IMR-90 (cell line): ENCODE results near the gene SAMD8. TPM values are rescaled to one million over a fixed set of nuclear protein-coding genes. Genes with fewer than 3 reads are reported as not detected.

ENCODE experiments used
- ATAC-seq: fragments of 200-7000 bp; cut with Tn5 transposase; 2 replicates; pipeline ENCODE4 v1.9.1; 2020; ENCODE audit warnings: low read depth, mild to moderate bottlenecking, moderate library complexity
- BruUV-seq: library from RNA; stranded (reverse); fragments of 400-500 nt; replicated peaks from 2 replicates; lab custom pipeline; 2021; lab: Mats Ljungman, UMichigan
- CTCF ChIA-PET: fragments of 300-600 bp; formaldehyde crosslinking; extraction: SDS; loops from one replicate; lab custom pipeline; 2021; ENCODE audit warnings: antibody characterized with exemption; lab: Yijun Ruan, JAX
- POLR2A ChIA-PET: fragments of 300-600 bp; sonication (Branson Sonifier 250); formaldehyde crosslinking; loops from one replicate; lab custom pipeline; 2022; ENCODE audit warnings: antibody characterized with exemption; ENCODE audit not compliant: unreplicated experiment; lab: Charles Lee
- DNase-seq: peaks from one replicate; pipeline ENCODE4 v3.0.0; 2013
- H2AFZ ChIP-seq: replicated peaks from 2 replicates; pipeline ENCODE3; 2013; ENCODE audit warnings: low read length, mild to moderate bottlenecking; ENCODE audit not compliant: poor library complexity
- H2AK5ac ChIP-seq: 2 replicates; pipeline ENCODE4 v1.6.1; 2013; ENCODE audit warnings: low read depth, low read length, inconsistent platforms
- H2AK9ac ChIP-seq: replicated peaks from 2 replicates; pipeline ENCODE3; 2013; ENCODE audit warnings: mild to moderate bottlenecking, low read depth, low read length, moderate library complexity; ENCODE audit not compliant: poor library complexity
- H2BK120ac ChIP-seq: 2 replicates; pipeline ENCODE4 v1.6.1; 2013; ENCODE audit warnings: low read depth, low read length, inconsistent platforms
- H2BK15ac ChIP-seq: 3 replicates; pipeline ENCODE4 v1.6.1; 2013; ENCODE audit warnings: low read depth, low read length, inconsistent platforms
- H2BK20ac ChIP-seq: 2 replicates; pipeline ENCODE4 v1.6.1; 2013; ENCODE audit warnings: low read depth, mild to moderate bottlenecking, inconsistent platforms, low read length, moderate library complexity
- H2BK5ac ChIP-seq: 2 replicates; pipeline ENCODE4 v1.6.1; 2013; ENCODE audit warnings: mild to moderate bottlenecking, low read depth, low read length, inconsistent platforms; ENCODE audit not compliant: poor library complexity, severe bottlenecking
- H3K14ac ChIP-seq: replicated peaks from 2 replicates; pipeline ENCODE4 v1.6.1; 2013; ENCODE audit warnings: low read depth, low read length, inconsistent platforms
- H3K18ac ChIP-seq: 2 replicates; pipeline ENCODE4 v1.6.1; 2013; ENCODE audit warnings: low read depth, low read length, control low read depth
- H3K23ac ChIP-seq: 2 replicates; pipeline ENCODE4 v1.6.1; 2013; ENCODE audit warnings: low read depth, low read length, inconsistent platforms
- H3K27ac ChIP-seq: 2 replicates; pipeline ENCODE4 v1.5.1; 2013; ENCODE audit warnings: mild to moderate bottlenecking, control low read depth, low read length; ENCODE audit not compliant: insufficient read depth
- H3K27me3 ChIP-seq: 2 replicates; pipeline ENCODE4 v1.6.1; 2013; ENCODE audit warnings: low read length; ENCODE audit not compliant: control insufficient read depth, insufficient read depth
- H3K36me3 ChIP-seq: 2 replicates; pipeline ENCODE4 v1.6.1; 2013; ENCODE audit warnings: low read length, mixed read lengths; ENCODE audit not compliant: control insufficient read depth, insufficient read depth
- H3K4ac ChIP-seq: 2 replicates; pipeline ENCODE4 v1.6.1; 2013; ENCODE audit warnings: low read depth, low read length, inconsistent platforms
- H3K4me1 ChIP-seq: 2 replicates; pipeline ENCODE4 v1.6.1; 2013; ENCODE audit warnings: low read length, mixed read lengths; ENCODE audit not compliant: control insufficient read depth, insufficient read depth
- H3K4me2 ChIP-seq: 2 replicates; pipeline ENCODE4 v1.6.1; 2013; ENCODE audit warnings: low read depth, mild to moderate bottlenecking, control low read depth, low read length, moderate library complexity
- H3K4me3 ChIP-seq: 2 replicates; pipeline ENCODE4 v1.5.1; 2013; ENCODE audit warnings: low read depth, mild to moderate bottlenecking, control low read depth, low read length, moderate library complexity; ENCODE audit not compliant: insufficient read depth
- H3K56ac ChIP-seq: 2 replicates; pipeline ENCODE4 v1.6.1; 2013; ENCODE audit warnings: low read length, inconsistent platforms; ENCODE audit not compliant: insufficient read depth; ENCODE audit errors: extremely low read depth
- H3K79me1 ChIP-seq, 2 experiments: 2 replicates each; pipeline ENCODE4 v1.6.1; 2013; ENCODE audit warnings: low read length in 2 of 2, inconsistent platforms in 1 of 2, low read depth in 1 of 2
- H3K9ac ChIP-seq: 2 replicates; pipeline ENCODE4 v1.6.1; 2013; ENCODE audit warnings: low read depth, low read length, control low read depth
- H3K9me1 ChIP-seq: 2 replicates; pipeline ENCODE4 v1.6.1; 2013; ENCODE audit warnings: low read length, inconsistent platforms; ENCODE audit not compliant: insufficient read depth
- H3K9me3 ChIP-seq: 2 replicates; pipeline ENCODE4 v1.6.1; 2013; ENCODE audit warnings: low read length; ENCODE audit not compliant: control insufficient read depth, insufficient read depth
- H4K20me1 ChIP-seq: 2 replicates; pipeline ENCODE4 v1.6.1; 2013; ENCODE audit warnings: low read length, inconsistent platforms; ENCODE audit not compliant: insufficient read depth
- H4K5ac ChIP-seq: 2 replicates; pipeline ENCODE4 v1.6.1; 2013; ENCODE audit warnings: mild to moderate bottlenecking, low read depth, low read length, control low read depth
- H4K8ac ChIP-seq, 2 experiments: 2 replicates each; pipeline ENCODE4 v1.6.1; 2013; ENCODE audit warnings: low read depth in 2 of 2, low read length in 2 of 2, control low read depth in 1 of 2, inconsistent platforms in 1 of 2
- H4K91ac ChIP-seq: 2 replicates; pipeline ENCODE4 v1.6.1; 2013; ENCODE audit warnings: low read depth, low read length, inconsistent platforms; ENCODE audit not compliant: insufficient read depth
- BHLHE40 ChIP-seq: fragments of 150-350 bp; IDR thresholded peaks from 2 replicates; pipeline ENCODE4 v1.6.1; 2016; ENCODE audit warnings: mild to moderate bottlenecking, low read depth, low read length
- CHD1 ChIP-seq: IDR thresholded peaks from 2 replicates; pipeline ENCODE4 v1.6.1; 2012; ENCODE audit warnings: low read depth, low read length, improper control_type of control experiment
- MAFK ChIP-seq: IDR thresholded peaks from 2 replicates; pipeline ENCODE4 v1.6.1; 2012; ENCODE audit warnings: low read depth, low read length, improper control_type of control experiment
- NFE2L2 ChIP-seq: fragments of 150-350 bp; IDR thresholded peaks from 2 replicates; pipeline ENCODE4 v1.6.1; 2016; ENCODE audit warnings: low read depth, mild to moderate bottlenecking, low read length
- WGBS, 2 experiments: methylation state at CpG; one replicate each; pipeline versions ENCODE4 v1.1.5 to v1.1.7; 2013; ENCODE audit warnings: missing lambda C conversion rate in 2 of 2; ENCODE audit not compliant: insufficient read length in 1 of 2; ENCODE audit errors: extremely low coverage in 2 of 2; 5-methylcytosine and 5-hydroxymethylcytosine counted together
- dilution Hi-C: fragments of 300-500 bp; cut with HindIII; formaldehyde crosslinking; loops from one replicate; pipeline ENCODE4 v1.14.3; 2018; ENCODE audit warnings: low sequenced_read_pairs; ENCODE audit not compliant: unreplicated experiment
- in situ Hi-C: fragments of 300-500 bp; cut with MboI; formaldehyde crosslinking; loops from 3 replicates; pipeline ENCODE4 v1.14.3; 2019; ENCODE audit warnings: low sequenced_read_pairs, inconsistent platforms, mixed read lengths
- intact Hi-C: fragments of 100-400 bp; cut with micrococcal nuclease; formaldehyde crosslinking; loops from 2 replicates; pipeline ENCODE4 v1.10.0; 2022
- polyA plus RNA-seq, 3 experiments: library from polyadenylated mRNA; depleted of rRNA; stranded (reverse); fragments of >200 nt; gene quantifications; 2 replicates each; pipeline ENCODE4 v1.2.3, GENCODE V29; 2012; ENCODE audit warnings: low replicate concordance in 1 of 3
- total RNA-seq: library from RNA; depleted of rRNA; stranded (reverse); fragments of >200 nt; gene quantifications from 2 replicates; pipeline ENCODE4 v1.2.3, GENCODE V29; 2012
- TF ChIP-seq, protein P1 (sequence below): conservative IDR thresholded peaks from 2 replicates; pipeline ENCODE4 v1.5.1; 2012; ENCODE audit warnings: mild to moderate bottlenecking, low read depth, low read length, improper control_type of control experiment

SAMD8 gene
- total and polyA plus RNA-seq, 2 of the 4 experiments (the other 2 are of a cell fraction): 10.1 to 28.7 TPM

DNA sequence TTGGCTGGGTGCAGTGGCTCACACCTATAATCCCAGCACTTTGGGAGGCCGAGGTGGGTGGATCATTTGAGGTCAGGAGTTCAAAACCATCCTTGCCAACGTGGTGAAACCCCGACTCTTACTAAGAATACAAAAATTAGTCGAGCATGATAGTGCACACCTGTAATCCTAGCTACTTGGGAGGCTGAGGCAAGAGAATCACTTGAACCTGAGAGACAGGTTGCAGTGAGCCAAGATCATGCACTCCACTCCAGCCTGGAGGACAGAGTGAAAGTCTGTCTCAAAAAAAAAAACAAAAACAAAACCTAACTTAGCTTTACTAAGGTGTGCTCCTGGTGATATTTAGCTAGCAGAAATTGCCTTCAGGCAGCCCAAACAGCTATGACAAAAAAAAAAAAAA is 74.9 kb downstream of the SAMD8 start:
- Histone ChIP-seq H3K4ac (no peak overlapping the region), H3K27me3 (no peaks in the 10 kb centered on the region), H4K20me1 (no peaks in the 10 kb centered on the region), H2BK15ac (no peak overlapping the region), H2AK5ac (no peak overlapping the region), H2AK9ac (no peak overlapping the region), H3K9ac (no peak overlapping the region), H3K14ac (peak overlapping the region; percentile 8; the same call in 1 of the 2 replicates), H3K4me3 (no peak overlapping the region), H3K56ac (no peak overlapping the region), H4K91ac (no peak overlapping the region; the same call in 1 of the 2 replicates), H4K8ac (no peak overlapping the region), H3K4me1 (peaks cover 15% of the 10 kb centered on the region), H3K9me1 (peaks cover 9% of the 10 kb centered on the region), H3K9me3 (no peaks in the 10 kb centered on the region), H3K18ac (peak overlapping the region; percentile 13; the same call in 1 of the 2 replicates), H4K5ac (no peak overlapping the region), H3K23ac (no peak overlapping the region), H3K79me1 (peaks cover 8 to 27% of the 10 kb centered on the region in 2 experiments), H3K4me2 (no peak overlapping the region), H3K27ac (no peak overlapping the region), H2AFZ (no peak overlapping the region), H2BK120ac (0 out of 2 replicates have a peak overlapping the region, but pooled peaks have one; percentile 6), H2BK20ac (no peak overlapping the region), H2BK5ac (peak overlapping the region; percentile 4), H3K36me3 (0 out of 2 replicates have a peak, but pooled peaks cover 1% of the 10 kb centered on the region)
- CTCF ChIA-PET: interaction anchor here (1.0 to 1.2 kb wide), 2 partner anchors 13 to 44 kb away, joined by 4 read pairs; no protein-coding TSS in a partner anchor
- ATAC-seq (no peak), DNase-seq (no peak)
- in situ Hi-C loops: loop anchor here (5.0 kb wide), 1 partner anchor 41 kb away; no protein-coding TSS in a partner anchor
- TF ChIP-seq CHD1: no peak
- TF ChIP-seq NFE2L2: no peak
- TF ChIP-seq MAFK: no peak
- TF ChIP-seq, protein P1, sequence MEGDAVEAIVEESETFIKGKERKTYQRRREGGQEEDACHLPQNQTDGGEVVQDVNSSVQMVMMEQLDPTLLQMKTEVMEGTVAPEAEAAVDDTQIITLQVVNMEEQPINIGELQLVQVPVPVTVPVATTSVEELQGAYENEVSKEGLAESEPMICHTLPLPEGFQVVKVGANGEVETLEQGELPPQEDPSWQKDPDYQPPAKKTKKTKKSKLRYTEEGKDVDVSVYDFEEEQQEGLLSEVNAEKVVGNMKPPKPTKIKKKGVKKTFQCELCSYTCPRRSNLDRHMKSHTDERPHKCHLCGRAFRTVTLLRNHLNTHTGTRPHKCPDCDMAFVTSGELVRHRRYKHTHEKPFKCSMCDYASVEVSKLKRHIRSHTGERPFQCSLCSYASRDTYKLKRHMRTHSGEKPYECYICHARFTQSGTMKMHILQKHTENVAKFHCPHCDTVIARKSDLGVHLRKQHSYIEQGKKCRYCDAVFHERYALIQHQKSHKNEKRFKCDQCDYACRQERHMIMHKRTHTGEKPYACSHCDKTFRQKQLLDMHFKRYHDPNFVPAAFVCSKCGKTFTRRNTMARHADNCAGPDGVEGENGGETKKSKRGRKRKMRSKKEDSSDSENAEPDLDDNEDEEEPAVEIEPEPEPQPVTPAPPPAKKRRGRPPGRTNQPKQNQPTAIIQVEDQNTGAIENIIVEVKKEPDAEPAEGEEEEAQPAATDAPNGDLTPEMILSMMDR: no peak
- TF ChIP-seq BHLHE40: no peak
- no CpG with 5 or more reads among the region's 4 CpGs for WGBS, 2 experiments
- intact Hi-C loops: no loop called here
- POLR2A ChIA-PET: interaction anchor here (0.6 kb wide), 2 partner anchors 29 to 53 kb away, joined by 3 to 6 read pairs; no protein-coding TSS in a partner anchor
- BruUV-seq: no TSS peak
- dilution Hi-C loops: no loop called here
